HepG2 (cell line): ENCODE results near the gene OR2AJ1. TPM values are rescaled to one million over a fixed set of nuclear protein-coding genes. Genes with fewer than 3 reads are reported as not detected.

Experiments used
- ATAC-seq: fragments of 200-7000 bp; cut with Tn5 transposase; 3 replicates; pipeline ENCODE4 v1.9.1; 2020; ENCODE audit warnings: mild to moderate bottlenecking, moderate library complexity
- BruUV-seq: library from RNA; stranded (reverse); fragments of 400-500 nt; replicated peaks from 2 replicates; lab custom pipeline; 2021; lab: Mats Ljungman, UMichigan
- CTCF ChIA-PET: fragments of 300-600 bp; formaldehyde crosslinking; extraction: SDS; loops from one replicate; lab custom pipeline; 2021; ENCODE audit warnings: low total read pairs, inconsistent platforms, low intra/inter-chr PET ratio; lab: Yijun Ruan, JAX
- POLR2A ChIA-PET: fragments of 350-600 bp; sonication (Branson Sonifier 250); formaldehyde crosslinking; loops from one replicate; lab custom pipeline; 2020; ENCODE audit warnings: antibody characterized with exemption, inconsistent platforms; lab: Yijun Ruan, JAX
- DNase-seq: peaks from one replicate; pipeline ENCODE4 v3.0.0-alpha.2; 2015; ENCODE audit warnings: low spot score
- FAIRE-seq: peaks from 3 replicates; lab custom pipeline; 2011; peaks lifted over from hg19 to GRCh38; lab: Jason Lieb, UNC
- H2AFZ ChIP-seq: one replicate; pipeline ENCODE4 v1.6.1; 2011; ENCODE audit warnings: low read length, inconsistent platforms
- H3K27ac ChIP-seq: fragments of 300-600 bp; 3 replicates; pipeline ENCODE4 v1.8.0; 2011; ENCODE audit warnings: mixed run types, mild to moderate bottlenecking, mixed read lengths, low read length, inconsistent platforms; ENCODE audit not compliant: insufficient read depth; ENCODE audit errors: extremely low read length
- H3K27me3 ChIP-seq, 2 experiments: fragments of 200-600 bp in 1 of 2; 2 replicates in 1 of 2; 3 replicates in 1 of 2; pipeline versions ENCODE4 v1.6.0 to v1.8.0; 2011; ENCODE audit warnings: low read length in 2 of 2, mild to moderate bottlenecking in 2 of 2, moderate library complexity in 2 of 2, inconsistent platforms in 1 of 2; ENCODE audit not compliant: insufficient read depth in 2 of 2, control insufficient read depth in 1 of 2
- H3K36me3 ChIP-seq, 2 experiments: fragments of 200-600 bp in 1 of 2; replicated peaks in 1 of 2; 2 replicates in 1 of 2; 3 replicates in 1 of 2; pipeline versions ENCODE4 v1.5.1 to v1.8.0; 2011; ENCODE audit warnings: low read length in 2 of 2, inconsistent platforms in 1 of 2; ENCODE audit not compliant: insufficient read depth in 2 of 2, control insufficient read depth in 1 of 2
- H3K4me1 ChIP-seq: 2 replicates; pipeline ENCODE4 v1.5.1; 2012; ENCODE audit warnings: low read length, inconsistent platforms; ENCODE audit not compliant: insufficient read depth
- H3K4me2 ChIP-seq: 2 replicates; pipeline ENCODE4 v1.6.0; 2011; ENCODE audit warnings: low read depth, low read length, inconsistent platforms
- H3K4me3 ChIP-seq, 3 experiments: fragments of 200-600 bp in 1 of 3; sonication (generic), shearing (Covaris generic) in 1 of 3; replicated peaks in 1 of 3; 2 replicates each; pipeline ENCODE4 v1.5.1; 2011 to 2016; ENCODE audit warnings: low read length in 3 of 3, inconsistent platforms in 2 of 3, low read depth in 2 of 3, mild to moderate bottlenecking in 2 of 3, control low read depth in 1 of 3, mixed read lengths in 1 of 3; ENCODE audit not compliant: insufficient read depth in 1 of 3
- H3K79me2 ChIP-seq: one replicate; pipeline ENCODE4 v1.6.1; 2011; ENCODE audit warnings: low read length, inconsistent platforms; ENCODE audit not compliant: insufficient read depth
- H3K9ac ChIP-seq: 2 replicates; pipeline ENCODE4 v1.6.0; 2011; ENCODE audit warnings: mild to moderate bottlenecking, low read depth, low read length, inconsistent platforms; ENCODE audit not compliant: insufficient read depth
- H3K9me3 ChIP-seq: 2 replicates; pipeline ENCODE4 v1.5.1; 2012; ENCODE audit warnings: mild to moderate bottlenecking, low read length
- H4K20me1 ChIP-seq: 2 replicates; pipeline ENCODE4 v1.6.0; 2011; ENCODE audit warnings: inconsistent platforms, mild to moderate bottlenecking, low read length, moderate library complexity; ENCODE audit not compliant: insufficient read depth
- AKAP8 ChIP-seq: sonication (generic); formaldehyde crosslinking; IDR thresholded peaks from 2 replicates; pipeline ENCODE4 v1.5.1; 2020; ENCODE audit warnings: mild to moderate bottlenecking, missing genetic modification reagents
- CHD2 ChIP-seq: IDR thresholded peaks from 2 replicates; pipeline ENCODE4 v1.6.1; 2011; ENCODE audit warnings: low read depth, low read length, improper control_type of control experiment
- GTF3A ChIP-seq: sonication (generic); formaldehyde crosslinking; conservative IDR thresholded peaks from 2 replicates; pipeline ENCODE4 v1.4.0; 2020; ENCODE audit warnings: mild to moderate bottlenecking, missing genetic modification reagents
- HNRNPLL ChIP-seq: fragments of 200-400 bp; formaldehyde crosslinking; IDR thresholded peaks from 2 replicates; pipeline ENCODE4 v1.6.1; 2017; ENCODE audit warnings: mild to moderate bottlenecking, low read depth, low read length; ENCODE audit not compliant: poor library complexity, severe bottlenecking
- KDM5A ChIP-seq: fragments of 200-600 bp; sonication (generic); IDR thresholded peaks from 2 replicates; pipeline ENCODE4 v1.7.0; 2018; ENCODE audit warnings: antibody characterized with exemption, mild to moderate bottlenecking, low read length, borderline replicate concordance
- MIXL1 ChIP-seq: IDR thresholded peaks from 2 replicates; pipeline ENCODE4 v1.6.1; 2016
- PBX2 ChIP-seq: IDR thresholded peaks from 2 replicates; pipeline ENCODE4 v1.6.1; 2016; ENCODE audit warnings: control low read depth
- RAD51 ChIP-seq: fragments of 450-650 bp; IDR thresholded peaks from 2 replicates; pipeline ENCODE4 v1.6.1; 2016; ENCODE audit warnings: borderline replicate concordance
- SIX1 ChIP-seq: sonication (generic); formaldehyde crosslinking; IDR thresholded peaks from 2 replicates; pipeline ENCODE4 v1.4.0; 2020; ENCODE audit warnings: missing genetic modification reagents, borderline replicate concordance
- SNAI1 ChIP-seq: sonication (generic); formaldehyde crosslinking; IDR thresholded peaks from 2 replicates; pipeline ENCODE4 v1.5.0; 2020; ENCODE audit warnings: mild to moderate bottlenecking, missing genetic modification reagents, borderline replicate concordance
- SOX5 ChIP-seq: IDR thresholded peaks from 2 replicates; pipeline ENCODE4 v1.6.1; 2016; ENCODE audit warnings: borderline replicate concordance
- TFDP1 ChIP-seq: IDR thresholded peaks from 2 replicates; pipeline ENCODE4 v1.6.1; 2016; ENCODE audit warnings: missing compliant biosample characterization, missing genetic modification reagents, borderline replicate concordance
- ZBTB26 ChIP-seq: IDR thresholded peaks from 2 replicates; pipeline ENCODE4 v1.6.1; 2016; ENCODE audit warnings: missing compliant biosample characterization, missing genetic modification reagents, borderline replicate concordance
- ZNF160 ChIP-seq: sonication (generic); formaldehyde crosslinking; IDR thresholded peaks from 2 replicates; pipeline ENCODE4 v1.8.0; 2022; ENCODE audit warnings: mild to moderate bottlenecking, inconsistent platforms, missing genetic modification reagents
- ZNF879 ChIP-seq: sonication (generic); formaldehyde crosslinking; IDR thresholded peaks from 2 replicates; pipeline ENCODE4 v1.8.1; 2023; ENCODE audit warnings: missing genetic modification reagents
- WGBS: methylation state at CpG from one replicate; pipeline ENCODE4 v1.1.6; 2017; ENCODE audit warnings: low lambda C conversion rate; 5-methylcytosine and 5-hydroxymethylcytosine counted together
- in situ Hi-C: cut with HindIII; loops from 2 replicates; pipeline ENCODE4 v1.10.0; 2017; ENCODE audit warnings: low pct_unique_long_range_greater_than_20kb; ENCODE audit not compliant: extremely low pct_ligation_motif_present
- intact Hi-C: fragments of 100-400 bp; cut with micrococcal nuclease; formaldehyde crosslinking; loops from one replicate; pipeline ENCODE4 v1.10.0; 2022; ENCODE audit not compliant: unreplicated experiment
- polyA plus RNA-seq, 8 experiments: library from polyadenylated mRNA; depleted of rRNA in 3 of 8; stranded (reverse) in 7 of 8; unstranded in 1 of 8; fragments of >200 nt; fragmentation: Illumina TruSeq in 4 of 8; extraction: Trizol in 4 of 8; gene quantifications; 2 replicates each; pipeline versions ENCODE4 v1.2.1 to v1.2.3, GENCODE V29; 2011 to 2016; ENCODE audit warnings: low read depth in 4 of 8, missing spikeins in 1 of 8, mixed read lengths in 1 of 8; ENCODE audit not compliant: insufficient read depth in 1 of 8
- total RNA-seq, 5 experiments: library from RNA; depleted of rRNA; stranded (reverse); fragments of >200 nt; fragmentation: Illumina TruSeq; extraction: Trizol; gene quantifications; 2 replicates each; pipeline ENCODE4 v1.2.3, GENCODE V29; 2016; ENCODE audit warnings: low read depth in 1 of 5
- TF ChIP-seq, protein P1 (sequence below): sonication (generic); formaldehyde crosslinking; IDR thresholded peaks from 2 replicates; pipeline ENCODE4 v1.8.1; 2023; ENCODE audit warnings: mild to moderate bottlenecking, missing genetic modification reagents

Gene OR2AJ1
- total and polyA plus RNA-seq, 2 of the 13 experiments (the other 11 are each of a cell fraction or from before 2014, with no cell fraction given) = not detected

GRCh38 chr1:247933989-247934388 is 9.3 kb downstream of the OR2AJ1 start:
- no peaks in the 10 kb centered on the region for H3K36me3 ChIP-seq
- ChIA-PET POLR2A (no interaction called here), CTCF (no interaction called here)
- H3K27me3 ChIP-seq = no peaks in the 10 kb centered on the region
- no peak for ATAC-seq
- TF ChIP-seq, protein P1, sequence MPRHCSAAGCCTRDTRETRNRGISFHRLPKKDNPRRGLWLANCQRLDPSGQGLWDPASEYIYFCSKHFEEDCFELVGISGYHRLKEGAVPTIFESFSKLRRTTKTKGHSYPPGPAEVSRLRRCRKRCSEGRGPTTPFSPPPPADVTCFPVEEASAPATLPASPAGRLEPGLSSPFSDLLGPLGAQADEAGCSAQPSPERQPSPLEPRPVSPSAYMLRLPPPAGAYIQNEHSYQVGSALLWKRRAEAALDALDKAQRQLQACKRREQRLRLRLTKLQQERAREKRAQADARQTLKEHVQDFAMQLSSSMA (CRISPR knock-in tag) = no peak
- no peak for TF ChIP-seq SOX5 (CRISPR knock-in tag)
- no peak for TF ChIP-seq ZBTB26 (CRISPR knock-in tag)
- no peak for TF ChIP-seq GTF3A (CRISPR knock-in tag)
- TF ChIP-seq SNAI1 (CRISPR knock-in tag) = no peak
- no peak for TF ChIP-seq ZNF879 (CRISPR knock-in tag)
- H3K4me1 ChIP-seq = no peaks in the 10 kb centered on the region
- no peak overlapping the region for H3K4me3 ChIP-seq
- 65% methylated on average over 8 of the region's 8 CpGs for WGBS
- H3K4me2 ChIP-seq = no peak overlapping the region
- FAIRE-seq = no peak
- H3K9ac ChIP-seq = no peak overlapping the region
- in situ Hi-C loops = no loop called here
- peaks cover 53% of the 10 kb centered on the region for H3K9me3 ChIP-seq
- no peak overlapping the region for H2AFZ ChIP-seq
- intact Hi-C loops = no loop called here
- no peak overlapping the region for H3K27ac ChIP-seq
- H4K20me1 ChIP-seq = no peaks in the 10 kb centered on the region
- H3K79me2 ChIP-seq = no peaks in the 10 kb centered on the region
- BruUV-seq = no TSS peak
- DNase-seq = no peak

GRCh38 chr1:247935781-247936180 is 11.1 kb downstream of the OR2AJ1 start:
- Histone ChIP-seq H3K9ac (no peak overlapping the region), H3K27me3 (no peaks in the 10 kb centered on the region), H3K36me3 (no peaks in the 10 kb centered on the region), H2AFZ (no peak overlapping the region), H3K27ac (no peak overlapping the region), H4K20me1 (no peaks in the 10 kb centered on the region), H3K4me1 (no peaks in the 10 kb centered on the region), H3K4me3 (no peak overlapping the region), H3K9me3 (peaks cover 60% of the 10 kb centered on the region), H3K4me2 (no peak overlapping the region), H3K79me2 (no peaks in the 10 kb centered on the region)
- WGBS = 60% methylated on average over 2 of the region's 9 CpGs
- ATAC-seq = no peak
- BruUV-seq = no TSS peak
- in situ Hi-C loops = no loop called here
- intact Hi-C loops = no loop called here
- no peak for DNase-seq
- ChIA-PET POLR2A (no interaction called here), CTCF (no interaction called here)
- no peak for FAIRE-seq
- no peak for TF ChIP-seq PBX2 (CRISPR knock-in tag)
- TF ChIP-seq ZNF160 (CRISPR knock-in tag) = no peak
- TF ChIP-seq SIX1 (CRISPR knock-in tag) = no peak
- TF ChIP-seq RAD51 = no peak
- TF ChIP-seq CHD2 = no peak
- no peak for TF ChIP-seq TFDP1 (CRISPR knock-in tag)
- TF ChIP-seq MIXL1 = no peak
- TF ChIP-seq KDM5A = no peak
- TF ChIP-seq AKAP8 = no peak
- no peak for TF ChIP-seq HNRNPLL
